ENCODE data around the gene MYMK. TPM values are rescaled to one million over a fixed set of nuclear protein-coding genes. Genes with fewer than 3 reads are reported as not detected.

MYMK gene
- total and polyA plus RNA-seq, 12 donors: not detected

DNA sequence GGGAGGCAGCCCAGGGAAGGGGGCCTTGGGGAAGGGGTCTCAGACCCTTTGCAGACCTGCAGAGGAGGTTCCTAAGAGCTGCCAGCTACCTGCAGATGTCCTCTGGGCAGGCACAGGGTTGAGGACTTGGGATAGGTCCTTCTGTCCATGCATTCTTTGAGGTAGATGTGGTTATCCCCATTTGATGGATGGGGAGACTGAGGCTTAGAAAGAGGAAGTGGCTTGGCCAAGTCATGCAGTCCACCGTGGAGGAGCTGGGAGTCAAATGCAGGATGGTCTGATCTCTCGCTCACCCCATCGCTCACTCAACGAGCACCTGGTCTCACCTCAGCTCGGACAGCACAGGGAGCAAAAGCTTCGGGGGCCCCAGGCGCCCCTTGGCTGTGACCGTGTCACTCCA lies 30.0 kb upstream of the MYMK start:
- 87 to 97% methylated on average over 8 of the region's 8 CpGs for WGBS, 2 donors
- DNase-seq (no peak), ATAC-seq (no peak)
- intact Hi-C loops (cut with DNase I): no loop called here
- TF ChIP-seq, protein P1, sequence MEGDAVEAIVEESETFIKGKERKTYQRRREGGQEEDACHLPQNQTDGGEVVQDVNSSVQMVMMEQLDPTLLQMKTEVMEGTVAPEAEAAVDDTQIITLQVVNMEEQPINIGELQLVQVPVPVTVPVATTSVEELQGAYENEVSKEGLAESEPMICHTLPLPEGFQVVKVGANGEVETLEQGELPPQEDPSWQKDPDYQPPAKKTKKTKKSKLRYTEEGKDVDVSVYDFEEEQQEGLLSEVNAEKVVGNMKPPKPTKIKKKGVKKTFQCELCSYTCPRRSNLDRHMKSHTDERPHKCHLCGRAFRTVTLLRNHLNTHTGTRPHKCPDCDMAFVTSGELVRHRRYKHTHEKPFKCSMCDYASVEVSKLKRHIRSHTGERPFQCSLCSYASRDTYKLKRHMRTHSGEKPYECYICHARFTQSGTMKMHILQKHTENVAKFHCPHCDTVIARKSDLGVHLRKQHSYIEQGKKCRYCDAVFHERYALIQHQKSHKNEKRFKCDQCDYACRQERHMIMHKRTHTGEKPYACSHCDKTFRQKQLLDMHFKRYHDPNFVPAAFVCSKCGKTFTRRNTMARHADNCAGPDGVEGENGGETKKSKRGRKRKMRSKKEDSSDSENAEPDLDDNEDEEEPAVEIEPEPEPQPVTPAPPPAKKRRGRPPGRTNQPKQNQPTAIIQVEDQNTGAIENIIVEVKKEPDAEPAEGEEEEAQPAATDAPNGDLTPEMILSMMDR (IDR thresholded peaks at IDR 0.05): no peak
- peaks cover 0 to 25% (median 0%) of the 10 kb centered on the region in 9 donors for H3K36me3 ChIP-seq
- H3K27ac ChIP-seq: no peak overlapping the region
- H3K9me3 ChIP-seq: no peaks in the 10 kb centered on the region
- H3K4me3 ChIP-seq: no peak overlapping the region
- peaks cover 20 to 38% (median 27%) of the 10 kb centered on the region in 9 donors for H3K4me1 ChIP-seq
- no peaks in the 10 kb centered on the region for H3K27me3 ChIP-seq

DNA sequence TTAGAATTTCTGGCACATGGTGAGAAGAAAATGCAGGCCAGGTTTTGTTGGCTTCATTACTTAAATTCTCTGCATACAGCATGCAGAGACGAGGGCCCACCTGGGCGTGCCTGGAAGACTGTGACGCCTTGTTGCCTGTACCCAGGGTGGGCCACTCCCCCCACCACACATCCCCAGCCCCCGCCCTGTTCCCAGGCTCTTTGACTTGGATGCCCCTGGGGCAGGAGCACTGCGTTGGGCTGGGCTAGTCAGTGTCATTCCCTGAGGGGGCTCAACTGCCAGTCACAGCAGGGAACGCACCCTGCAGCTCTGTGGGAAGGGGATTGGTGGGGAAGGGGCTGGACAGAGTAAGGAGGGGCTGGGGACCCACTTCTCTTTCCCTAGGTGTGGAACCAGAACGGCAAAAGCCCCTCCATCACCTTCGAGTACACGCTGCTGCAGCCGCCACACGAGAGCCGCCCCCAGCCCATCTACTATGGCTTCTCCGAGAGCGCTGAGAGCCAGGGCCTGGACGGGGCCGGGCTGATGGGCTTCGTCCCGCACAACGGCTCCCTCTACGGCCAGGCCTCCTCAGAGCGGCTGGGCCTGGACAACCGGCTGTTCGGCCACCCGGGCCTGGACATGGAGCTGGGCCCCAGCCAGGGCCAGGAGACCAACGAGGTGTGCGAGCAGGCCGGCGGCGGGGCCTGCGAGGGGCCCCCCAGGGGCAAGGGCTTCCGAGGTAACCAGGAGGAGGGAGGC lies 29.4 kb upstream of the MYMK start:
- intact Hi-C loops (cut with DNase I): no loop called here
- 88 to 89% methylated on average over 31 of the region's 31 CpGs for WGBS, 2 donors

DNA sequence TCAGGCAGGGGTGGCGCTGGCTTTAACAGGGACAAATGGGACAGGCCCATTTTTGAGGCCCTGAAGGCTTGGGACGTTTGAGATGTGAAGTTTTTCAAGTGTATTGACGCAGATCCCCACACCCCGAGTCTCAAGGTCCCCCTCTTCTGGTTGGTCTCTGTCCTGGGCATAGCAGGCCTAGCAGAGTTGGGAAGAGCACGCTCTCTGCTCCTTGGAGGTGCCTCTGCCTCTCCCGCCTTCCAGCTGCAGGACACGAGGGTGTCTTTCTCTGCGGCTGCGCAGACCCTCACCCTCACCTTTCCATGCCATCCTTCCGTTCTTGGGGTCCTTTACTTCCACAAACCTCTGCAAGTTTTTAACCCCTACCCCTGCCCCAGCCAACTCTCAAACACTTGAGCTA lies 28.4 kb upstream of the MYMK start:
- ATAC-seq (no peak), DNase-seq (no peak)
- Histone ChIP-seq H3K27ac (no peak overlapping the region), H3K27me3 (no peaks in the 10 kb centered on the region), H3K36me3 (peaks cover 0 to 27% (median 0%) of the 10 kb centered on the region in 9 donors), H3K4me1 (peaks cover 6 to 22% (median 11%) of the 10 kb centered on the region in 9 donors), H3K4me3 (no peak overlapping the region), H3K9me3 (no peaks in the 10 kb centered on the region)
- TF ChIP-seq, protein P1 (IDR thresholded peaks at IDR 0.05): no peak
- WGBS, 2 donors: 87 to 97% methylated on average over 10 of the region's 10 CpGs
- intact Hi-C loops (cut with DNase I): no loop called here

More for the DNA sequence above, 29.4 kb upstream of the MYMK start:
- DNase-seq: no peak
- H3K27ac ChIP-seq: no peak overlapping the region
- H3K4me3 ChIP-seq: no peak overlapping the region
- peaks cover 17 to 33% (median 22%) of the 10 kb centered on the region in 9 donors for H3K4me1 ChIP-seq
- peaks cover 0 to 27% (median 0%) of the 10 kb centered on the region in 9 donors for H3K36me3 ChIP-seq
- ATAC-seq: no peak
- TF ChIP-seq, protein P1 (IDR thresholded peaks at IDR 0.05): no peak
- no peaks in the 10 kb centered on the region for H3K9me3 ChIP-seq
- no peaks in the 10 kb centered on the region for H3K27me3 ChIP-seq

DNA sequence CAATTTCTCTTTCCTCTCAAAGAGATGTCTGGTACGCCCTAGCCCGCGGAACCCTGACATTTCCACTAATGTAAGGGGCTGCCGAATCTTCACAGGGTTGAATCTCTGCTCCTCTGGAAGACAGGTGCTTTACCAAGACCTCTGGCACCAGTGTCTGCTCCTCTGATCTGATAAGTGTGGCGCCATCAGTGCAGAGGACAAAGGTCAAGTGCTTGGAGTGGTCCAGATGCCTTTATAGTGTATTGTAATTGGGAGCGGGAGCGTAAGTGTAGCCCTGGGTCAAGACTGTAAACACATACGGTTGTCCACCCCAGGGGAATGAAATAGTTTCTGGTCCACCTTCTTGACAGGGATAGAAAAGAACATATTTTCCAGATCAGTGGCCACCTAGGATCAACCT lies 27.5 kb upstream of the MYMK start:
- Histone ChIP-seq H3K4me1 (peaks cover 0 to 13% (median 3%) of the 10 kb centered on the region in 9 donors), H3K36me3 (peaks cover 0 to 32% (median 0%) of the 10 kb centered on the region in 9 donors), H3K27me3 (no peaks in the 10 kb centered on the region), H3K9me3 (no peaks in the 10 kb centered on the region), H3K27ac (no peak overlapping the region), H3K4me3 (no peak overlapping the region)
- no peak for ATAC-seq
- TF ChIP-seq, protein P1 (IDR thresholded peaks at IDR 0.05): no peak
- WGBS, 2 donors: 88 to 94% methylated on average over 8 of the region's 8 CpGs
- intact Hi-C loops (cut with DNase I): no loop called here
- no peak for DNase-seq

All from heart right ventricle (tissue), 16 donors.